PC-3 (cell line): ENCODE measurements around the gene KIAA2012.

Experiments used
- EZH2phosphoT487 ChIP-seq: fragments of 300-600 bp; sonication (generic); IDR thresholded peaks from 2 replicates; pipeline ENCODE4 v1.6.1; 2018; ENCODE audit warnings: mild to moderate bottlenecking, antibody characterized with exemption, low read length, borderline replicate concordance
- TF ChIP-seq, protein P1 (sequence below): fragments of 300-600 bp; sonication (generic); conservative IDR thresholded peaks from 2 replicates; pipeline ENCODE4 v1.5.1; 2017; ENCODE audit warnings: antibody characterized with exemption, low read depth, mild to moderate bottlenecking, low read length

- TF ChIP-seq, protein P1, sequence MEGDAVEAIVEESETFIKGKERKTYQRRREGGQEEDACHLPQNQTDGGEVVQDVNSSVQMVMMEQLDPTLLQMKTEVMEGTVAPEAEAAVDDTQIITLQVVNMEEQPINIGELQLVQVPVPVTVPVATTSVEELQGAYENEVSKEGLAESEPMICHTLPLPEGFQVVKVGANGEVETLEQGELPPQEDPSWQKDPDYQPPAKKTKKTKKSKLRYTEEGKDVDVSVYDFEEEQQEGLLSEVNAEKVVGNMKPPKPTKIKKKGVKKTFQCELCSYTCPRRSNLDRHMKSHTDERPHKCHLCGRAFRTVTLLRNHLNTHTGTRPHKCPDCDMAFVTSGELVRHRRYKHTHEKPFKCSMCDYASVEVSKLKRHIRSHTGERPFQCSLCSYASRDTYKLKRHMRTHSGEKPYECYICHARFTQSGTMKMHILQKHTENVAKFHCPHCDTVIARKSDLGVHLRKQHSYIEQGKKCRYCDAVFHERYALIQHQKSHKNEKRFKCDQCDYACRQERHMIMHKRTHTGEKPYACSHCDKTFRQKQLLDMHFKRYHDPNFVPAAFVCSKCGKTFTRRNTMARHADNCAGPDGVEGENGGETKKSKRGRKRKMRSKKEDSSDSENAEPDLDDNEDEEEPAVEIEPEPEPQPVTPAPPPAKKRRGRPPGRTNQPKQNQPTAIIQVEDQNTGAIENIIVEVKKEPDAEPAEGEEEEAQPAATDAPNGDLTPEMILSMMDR = no peak
- no peak for TF ChIP-seq EZH2phosphoT487
Observed at GRCh38 chr2:202108345-202108744, 35.3 kb downstream of the KIAA2012 start.
